GM19468 (cell line): ENCODE results near the gene DTWD2.
"Not testable (repeated sequence)": the region's sequence is repeated elsewhere in the genome, so short reads cannot be mapped to it uniquely, and the experiment has no call there.

ENCODE experiments used
- ATAC-seq: cut with Tn5 transposase; IDR thresholded peaks from one replicate; pipeline ENCODE4 v1.9.1; 2021; ENCODE audit warnings: mild to moderate bottlenecking, moderate library complexity, moderate number of reproducible peaks; ENCODE audit not compliant: unreplicated experiment; ENCODE audit errors: extremely low read depth

Gene DTWD2

DNA sequence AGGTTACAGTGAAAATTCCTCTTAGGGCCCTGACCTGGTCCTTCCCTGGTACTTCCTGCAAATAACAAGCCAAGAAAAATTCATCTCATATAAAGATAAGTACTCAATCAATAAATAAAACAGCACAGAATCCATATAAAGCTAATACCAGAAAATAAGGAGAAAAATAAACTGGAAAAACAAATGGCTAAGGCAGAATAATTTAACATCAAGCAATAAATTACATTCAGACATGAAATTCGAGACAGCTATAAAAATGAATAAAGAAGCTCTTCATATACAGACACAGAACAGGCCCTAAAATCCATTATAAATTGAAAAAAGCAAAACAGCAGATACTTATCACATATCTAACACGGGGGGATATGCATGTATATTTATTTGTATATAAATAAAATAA, 99.2 kb downstream of the DTWD2 start:
- ATAC-seq = no peak

- no peak for ATAC-seq
Measured at GRCh38 chr5:118888556-118888955, 99.8 kb downstream of the DTWD2 start.

- ATAC-seq = no peak
Measured at GRCh38 chr5:118883362-118883761, 105.0 kb downstream of the DTWD2 start.

- ATAC-seq = no peak
Measured at GRCh38 chr5:118882666-118883065, 105.7 kb downstream of the DTWD2 start.

- ATAC-seq = not testable (repeated sequence)
Measured at GRCh38 chr5:118876852-118877251, 111.5 kb downstream of the DTWD2 start.

GRCh38 chr5:118875131-118875530, 113.2 kb downstream of the DTWD2 start:
- no peak for ATAC-seq

GRCh38 chr5:118873417-118873816, 114.9 kb downstream of the DTWD2 start:
- no peak for ATAC-seq

DNA sequence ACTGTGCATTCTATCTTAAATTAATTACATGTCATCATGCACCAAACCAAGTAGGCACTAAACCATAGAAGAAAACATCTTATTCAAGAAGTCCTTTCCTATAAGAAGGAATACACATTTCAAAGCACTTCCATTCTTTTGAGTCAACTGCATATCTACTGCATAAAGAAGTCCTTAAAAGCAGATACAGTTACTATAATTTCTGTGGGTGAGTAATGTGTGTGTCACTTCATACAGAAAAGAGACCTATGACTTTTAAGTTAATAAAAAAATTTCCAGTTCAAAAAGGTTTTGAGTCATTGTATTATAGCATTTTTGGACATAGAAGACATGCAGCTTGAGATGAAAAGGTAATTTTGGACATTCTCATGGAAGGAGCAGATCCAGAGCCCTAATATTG, 125.0 kb downstream of the DTWD2 start:
- ATAC-seq = no peak

GRCh38 chr5:118862596-118862995, 125.8 kb downstream of the DTWD2 start:
- ATAC-seq = no peak

DNA sequence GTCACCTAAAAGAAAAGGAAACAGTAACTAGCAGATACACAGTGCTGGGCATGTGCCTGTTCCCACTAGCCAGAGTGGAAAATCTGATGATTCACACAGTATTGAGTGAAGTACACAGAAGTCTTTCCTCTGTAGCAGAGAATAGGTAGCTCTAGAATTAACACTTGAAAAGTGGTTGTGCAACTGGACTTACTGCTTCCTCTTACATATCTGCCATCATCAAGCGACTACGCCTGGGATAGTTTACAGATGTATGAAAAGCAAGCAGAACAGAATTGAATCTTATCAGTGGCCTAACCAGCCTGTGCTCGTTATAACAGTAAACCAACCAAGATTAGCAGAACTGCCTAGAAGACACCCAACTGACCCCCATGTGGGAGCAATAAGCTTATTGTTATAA, 130.6 kb downstream of the DTWD2 start:
- no peak for ATAC-seq

GRCh38 chr5:118854819-118855218, 133.5 kb downstream of the DTWD2 start:
- no peak for ATAC-seq

DNA sequence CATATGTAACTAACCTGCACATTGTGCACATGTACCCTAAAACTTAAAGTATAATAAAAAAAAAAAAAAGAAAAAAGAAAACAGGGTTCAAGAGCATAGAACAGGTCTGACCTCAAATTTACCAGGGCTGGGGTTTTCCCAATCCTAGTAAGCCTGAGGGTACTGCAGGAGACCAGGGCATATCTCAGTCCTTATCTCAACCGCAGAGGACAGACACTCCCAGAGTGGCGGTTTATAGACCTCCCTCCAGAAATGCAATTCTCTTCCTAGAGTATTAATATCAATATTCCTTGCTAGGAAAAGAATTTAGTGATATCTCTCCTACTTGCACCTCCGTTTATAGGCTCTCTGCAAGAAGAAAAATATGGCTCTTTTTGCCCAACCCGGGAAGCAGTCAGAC, 136.6 kb downstream of the DTWD2 start:
- not testable (repeated sequence) for ATAC-seq

DNA sequence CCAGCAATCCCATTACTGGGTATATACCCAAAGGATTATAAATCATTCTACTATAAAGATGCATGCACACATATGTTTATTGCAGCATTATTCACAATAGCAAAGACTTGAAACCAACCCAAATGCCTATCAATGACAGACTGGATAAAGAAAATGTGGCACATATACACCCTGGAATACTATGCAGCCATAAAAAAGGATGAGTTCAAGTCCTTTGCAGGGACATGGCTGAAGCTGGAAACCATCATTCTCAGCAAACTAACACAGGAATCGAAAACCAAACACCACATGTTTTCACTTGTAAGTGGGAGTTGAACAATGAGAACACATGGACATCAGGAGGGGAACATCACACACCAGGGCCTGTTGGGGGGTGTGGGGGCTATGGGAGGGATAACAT, 138.8 kb downstream of the DTWD2 start:
- not testable (repeated sequence) for ATAC-seq

- ATAC-seq = no peak
Measured at GRCh38 chr5:118844351-118844750, 144.0 kb downstream of the DTWD2 start.

GRCh38 chr5:118834710-118835109, 153.6 kb downstream of the DTWD2 start:
- ATAC-seq = no peak

- ATAC-seq = no peak
Measured at GRCh38 chr5:118832974-118833373, 155.4 kb downstream of the DTWD2 start.

GRCh38 chr5:118825226-118825625, 163.1 kb downstream of the DTWD2 start:
- no peak for ATAC-seq

DNA sequence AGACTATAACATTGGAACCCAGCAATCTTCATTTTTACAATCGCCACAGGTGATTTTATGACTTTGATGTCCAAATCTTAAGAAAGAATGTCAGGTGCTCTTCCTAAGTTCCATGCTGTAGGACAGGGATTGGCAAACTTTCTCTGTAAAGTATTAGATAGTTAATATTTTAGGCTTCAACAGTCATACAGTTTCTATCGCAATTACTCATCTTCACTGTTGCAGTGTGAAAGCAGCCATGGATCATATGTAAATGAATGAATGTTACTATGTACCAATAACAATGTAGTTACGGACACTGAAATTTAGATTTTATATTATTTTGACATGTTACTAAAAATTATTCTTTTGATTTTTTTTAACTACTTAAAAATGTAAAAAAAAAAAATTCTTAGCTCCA, 169.7 kb downstream of the DTWD2 start:
- ATAC-seq = no peak

DNA sequence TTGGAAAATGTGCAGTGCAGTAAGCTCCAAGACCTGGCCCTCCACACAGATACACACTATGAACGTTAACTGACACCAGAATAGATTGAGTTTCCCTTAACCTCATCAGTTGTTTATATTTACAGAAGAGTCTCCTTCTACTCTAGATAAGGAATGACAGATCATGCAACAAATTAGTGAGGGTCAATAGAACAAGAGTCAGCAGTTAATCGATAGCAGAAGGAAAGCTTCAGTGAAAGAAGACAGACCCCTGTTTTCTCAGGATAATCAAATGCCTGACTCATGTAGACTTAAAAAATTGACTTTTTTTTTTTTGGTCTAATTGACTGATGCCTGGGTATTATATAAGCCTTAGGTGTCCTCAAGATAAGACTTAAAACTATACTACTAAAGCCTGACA, 179.9 kb downstream of the DTWD2 start:
- no peak for ATAC-seq

GRCh38 chr5:118806571-118806970, 181.8 kb downstream of the DTWD2 start:
- no peak for ATAC-seq

DNA sequence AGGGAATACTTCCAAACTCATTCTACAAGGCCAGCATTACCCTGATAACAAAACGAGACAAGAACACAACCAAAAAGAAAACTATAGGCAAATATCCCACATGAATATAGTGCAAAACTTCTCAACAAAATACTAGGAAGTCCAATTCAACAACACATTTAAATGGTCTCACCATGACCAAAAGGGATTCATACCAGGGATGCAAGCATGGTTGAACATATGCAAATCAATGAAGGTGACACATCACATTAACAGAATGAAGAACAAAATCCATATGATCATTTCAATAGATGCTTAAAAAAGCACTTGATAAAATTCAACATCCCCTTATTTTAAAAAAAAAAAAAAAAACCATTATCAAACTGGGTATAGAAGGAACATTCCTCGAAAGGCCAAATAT, 186.0 kb downstream of the DTWD2 start:
- ATAC-seq = no peak

- no peak for ATAC-seq
Measured at GRCh38 chr5:118796081-118796480, 192.3 kb downstream of the DTWD2 start.

- no peak for ATAC-seq
Measured at GRCh38 chr5:118794281-118794680, 194.1 kb downstream of the DTWD2 start.
